Thyroid gland (tissue), 4 donors: ENCODE results near the gene CKS1B. TPM values are rescaled to one million over a fixed set of nuclear protein-coding genes. Genes with fewer than 3 reads are reported as not detected.
A peak's percentile ranks its signal among the peaks of the same experiment; 100 is the strongest.

Source experiments
- DNase-seq, 2 donors: peaks; one replicate each; pipeline ENCODE4 v3.0.0-alpha.2; 2019
- H3K27ac ChIP-seq, 3 donors: fragments of 200-600 bp; sonication (generic); 1 replicate in 2 of 3; 2 replicates in 1 of 3; pipeline ENCODE4 v1.5.1; 2016 to 2019; ENCODE audit warnings: mild to moderate bottlenecking in 1 of 3, moderate library complexity in 1 of 3
- H3K27me3 ChIP-seq: fragments of 200-600 bp; sonication (generic); one replicate; pipeline ENCODE4 v1.5.1; 2019
- H3K36me3 ChIP-seq, 2 donors: fragments of 200-600 bp; sonication (generic); one replicate each; pipeline ENCODE4 v1.5.1; 2016 to 2019
- H3K4me1 ChIP-seq, 2 donors: fragments of 200-600 bp; sonication (generic); one replicate each; pipeline ENCODE4 v1.5.1; 2017 to 2019
- H3K4me3 ChIP-seq, 3 donors: fragments of 200-600 bp; sonication (generic); replicated peaks in 1 of 3; 1 replicate in 2 of 3; 2 replicates in 1 of 3; pipeline ENCODE4 v1.5.1; 2016; ENCODE audit warnings: mild to moderate bottlenecking in 1 of 3
- H3K9me3 ChIP-seq: fragments of 200-600 bp; sonication (generic); one replicate; pipeline ENCODE4 v1.5.1; 2017
- CTCF ChIP-seq, 6 experiments: fragments of 200-600 bp in 3 of 6; fragments of 450-650 bp in 3 of 6; sonication (generic) in 3 of 6; IDR thresholded peaks; one replicate each; pipeline ENCODE4 v1.5.1; 2016 to 2019; ENCODE audit warnings: antibody characterized with exemption in 6 of 6, mild to moderate bottlenecking in 2 of 6, inconsistent platforms in 1 of 6, moderate library complexity in 1 of 6
- POLR2A ChIP-seq, 2 donors: fragments of 450-650 bp; IDR thresholded peaks; one replicate each; pipeline ENCODE4 v1.6.1; 2017; ENCODE audit warnings: antibody characterized with exemption in 2 of 2, mild to moderate bottlenecking in 2 of 2, moderate library complexity in 1 of 2
- WGBS, 2 donors: methylation state at CpG; one replicate each; pipeline ENCODE4 v1.1.5; 2017; 5-methylcytosine and 5-hydroxymethylcytosine counted together
- intact Hi-C: fragments of 100-400 bp; cut with DNase I; formaldehyde crosslinking; loops from one replicate; pipeline ENCODE4 v1.15.1; 2023
- total RNA-seq, 4 donors: library from RNA; depleted of rRNA; stranded (reverse); fragments of >200 nt; gene quantifications; one replicate each; pipeline ENCODE4 v1.2.3, GENCODE V29; 2016

CKS1B gene
- total RNA-seq, 4 donors from 2014 or later, result 14.3 to 29.5 (median 22.6) TPM

GRCh38 chr1:154998818-154999570, 24.5 kb downstream of the CKS1B start:
- peak overlapping the region in 1 of 3 donors; percentile 86 for H3K4me3 ChIP-seq
- H3K27me3 ChIP-seq, result no peaks in the 10 kb centered on the region
- no peak for TF ChIP-seq POLR2A (IDR thresholded peaks at IDR 0.05)
- peak; percentile 33 to 70 (median 63) for TF ChIP-seq CTCF (IDR thresholded peaks at IDR 0.05)
- H3K9me3 ChIP-seq, result no peaks in the 10 kb centered on the region
- WGBS, 2 donors, result 21 to 22% methylated on average over 30 to 31 of the region's 40 CpGs
- peak overlapping the region in 2 of 3 donors; percentile 95 to 99 for H3K27ac ChIP-seq
- intact Hi-C loops, result loop anchor here (5.0 kb wide), 1 partner anchor 37 kb away; the partner anchor contains the start of gene PYGO2
- peak in 1 of 2 donors; percentile 51 for DNase-seq
- H3K4me1 ChIP-seq, result peaks cover 16 to 18% of the 10 kb centered on the region in 2 donors
- H3K36me3 ChIP-seq, result no peaks in the 10 kb centered on the region

DNA sequence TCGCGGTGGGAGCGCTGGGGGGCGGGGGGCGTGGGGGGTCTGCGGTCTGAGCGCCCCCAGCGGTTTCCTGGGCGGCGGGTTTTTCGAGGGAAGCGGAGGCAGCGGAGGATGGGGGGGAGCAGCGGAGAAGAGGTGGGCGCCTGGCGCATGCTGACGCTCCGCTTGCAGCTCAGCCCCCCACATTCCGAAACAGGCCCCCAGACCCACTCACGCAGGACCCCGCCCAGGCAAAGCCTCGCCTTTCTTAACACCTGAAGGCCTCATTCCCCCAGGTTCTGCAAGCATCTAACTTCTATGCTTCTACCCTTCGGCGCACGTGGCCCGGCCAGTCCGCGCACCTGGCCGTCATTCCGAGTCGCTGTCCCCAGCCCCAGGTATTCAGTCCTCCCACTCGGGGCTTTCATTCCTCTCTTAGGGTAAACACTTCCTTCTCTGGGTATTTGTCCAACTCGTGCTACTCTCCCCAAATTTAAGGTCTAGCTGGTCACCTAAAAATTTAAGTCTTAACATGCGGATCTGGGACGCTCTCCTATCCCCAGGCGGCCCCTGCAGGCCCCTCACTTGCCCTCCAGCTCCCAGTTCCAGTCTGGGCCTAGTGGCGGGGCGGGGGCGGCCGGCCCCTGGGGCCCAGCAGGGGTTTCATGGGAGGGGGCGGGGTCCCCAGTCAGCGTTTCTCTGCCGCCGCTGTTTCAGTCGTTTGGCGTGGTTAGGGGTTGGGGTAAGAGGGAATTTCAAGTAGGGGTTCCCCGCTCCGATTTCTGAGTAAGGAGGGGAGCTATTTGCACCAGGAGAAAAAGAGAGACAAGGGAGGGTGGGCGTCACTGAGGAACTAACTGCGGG, 25.3 kb downstream of the CKS1B start:
- WGBS, 2 donors, result 5 to 6% methylated on average over 30 to 50 of the region's 50 CpGs
- H3K27me3 ChIP-seq, result no peaks in the 10 kb centered on the region
- TF ChIP-seq CTCF (IDR thresholded peaks at IDR 0.05), result no peak
- TF ChIP-seq POLR2A (IDR thresholded peaks at IDR 0.05), result no peak
- no peaks in the 10 kb centered on the region for H3K9me3 ChIP-seq
- H3K36me3 ChIP-seq, result no peaks in the 10 kb centered on the region
- H3K4me3 ChIP-seq, result peak overlapping the region in 1 of 3 donors; percentile 86
- intact Hi-C loops, result loop anchor here (5.0 kb wide), 1 partner anchor 37 kb away; the partner anchor contains the start of gene PYGO2
- peaks cover 22 to 26% of the 10 kb centered on the region in 2 donors for H3K4me1 ChIP-seq
- H3K27ac ChIP-seq, result peak overlapping the region; percentile 86 to 99 (median 95)
- peak; percentile 63 to 67 for DNase-seq

- DNase-seq, result no peak
- TF ChIP-seq CTCF (IDR thresholded peaks at IDR 0.05) (no peak), POLR2A (IDR thresholded peaks at IDR 0.05) (no peak)
- WGBS, 2 donors, result 1 to 2% methylated on average over 11 to 12 of the region's 13 CpGs
- peak overlapping the region; percentile 86 to 99 (median 95) for H3K27ac ChIP-seq
- intact Hi-C loops, result no loop called here
- peak overlapping the region in 1 of 3 donors; percentile 86 for H3K4me3 ChIP-seq
- H3K4me1 ChIP-seq, result peaks cover 28 to 31% of the 10 kb centered on the region in 2 donors
- H3K9me3 ChIP-seq, result no peaks in the 10 kb centered on the region
- no peaks in the 10 kb centered on the region for H3K27me3 ChIP-seq
- H3K36me3 ChIP-seq, result no peaks in the 10 kb centered on the region
Observed at GRCh38 chr1:155000411-155000725, 25.9 kb downstream of the CKS1B start.

DNA sequence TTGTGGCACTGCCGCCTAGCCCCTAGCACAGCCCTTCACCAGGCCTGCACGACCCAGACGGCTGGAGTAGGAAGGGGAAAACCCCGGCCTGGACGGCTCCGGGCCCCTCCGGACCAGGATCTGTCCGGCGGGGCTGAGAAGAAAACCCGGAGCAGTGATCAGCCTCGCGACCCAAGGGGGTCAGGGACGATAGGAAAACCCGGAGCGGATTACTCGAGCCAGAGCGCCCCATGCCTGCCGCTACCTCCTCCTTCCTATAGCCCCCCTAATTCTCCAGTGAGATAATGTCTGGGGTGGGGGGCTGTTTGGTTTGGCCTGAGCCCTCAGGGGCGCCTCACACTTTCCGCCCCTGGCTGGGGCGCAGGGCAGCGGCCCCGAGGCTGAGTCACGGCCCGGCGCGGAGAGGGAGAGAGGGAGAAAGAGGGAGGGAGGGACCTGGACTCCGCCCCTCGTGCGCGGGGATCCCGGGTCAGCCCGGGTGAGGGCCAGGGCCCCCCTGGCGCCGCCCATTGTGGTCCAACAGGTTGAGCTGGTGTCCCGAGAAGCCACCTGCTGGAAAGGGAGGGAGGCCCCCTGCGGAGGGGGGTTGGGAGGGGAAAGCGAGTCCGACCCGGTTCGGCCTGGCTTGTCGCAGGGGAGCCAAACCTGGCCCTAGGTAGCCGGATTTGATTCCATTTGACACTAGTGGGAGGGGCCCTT, 26.4 kb downstream of the CKS1B start:
- Histone ChIP-seq H3K4me3 (peak overlapping the region in 2 of 3 donors; percentile 46 to 86), H3K36me3 (no peaks in the 10 kb centered on the region), H3K4me1 (peaks cover 33 to 35% of the 10 kb centered on the region in 2 donors), H3K27ac (peak overlapping the region; percentile 86 to 99 (median 95)), H3K9me3 (no peaks in the 10 kb centered on the region), H3K27me3 (no peaks in the 10 kb centered on the region)
- 0 to 1% methylated on average over 3 to 28 of the region's 43 CpGs for WGBS, 2 donors
- TF ChIP-seq CTCF (IDR thresholded peaks at IDR 0.05) (peak in 1 of 6 experiments; percentile 23), POLR2A (IDR thresholded peaks at IDR 0.05) (peak; percentile 45 to 84)
- peak; percentile 99 for DNase-seq
- intact Hi-C loops, result no loop called here
